ENCODE data around the gene CPLANE2. TPM values are rescaled to one million over a fixed set of nuclear protein-coding genes. Genes with fewer than 3 reads are reported as not detected.

CPLANE2 gene
- polyA plus RNA-seq, 1 donor from 2014 or later = 5.7 TPM

DNA sequence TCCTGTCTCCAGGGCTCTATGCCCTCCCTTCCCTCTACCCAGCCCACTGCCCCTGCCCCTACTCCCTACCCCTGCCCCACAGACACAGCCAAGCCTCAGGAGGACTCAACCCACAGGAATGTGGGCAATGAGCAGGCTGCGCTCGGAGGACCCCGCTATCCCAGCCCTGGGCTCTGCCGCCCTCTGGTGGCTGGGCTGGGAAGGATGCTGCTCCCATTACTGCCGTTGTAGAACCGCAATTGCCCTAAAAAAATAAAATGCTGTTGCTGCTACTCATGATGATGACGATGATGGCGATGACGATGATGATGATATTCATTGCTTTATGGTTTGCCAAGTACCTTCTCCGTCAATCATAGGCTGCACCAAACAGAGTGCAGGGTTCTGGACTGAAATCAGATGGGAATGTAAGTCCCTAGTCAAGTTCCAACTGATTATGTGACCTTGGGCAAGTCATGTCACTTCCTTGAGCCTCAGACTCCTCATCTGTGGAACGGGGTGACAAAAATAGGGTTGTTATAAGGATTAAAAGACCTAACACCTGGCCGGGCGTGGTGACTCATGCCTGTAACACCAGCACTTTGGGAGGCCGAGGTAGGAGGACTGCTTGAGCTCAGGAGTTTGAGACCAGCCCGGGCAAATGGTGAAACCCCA, 49.1 kb downstream of the CPLANE2 start:
- H3K27me3 ChIP-seq (ENCODE audit: insufficient read depth, low read depth, low read length) = no peaks in the 10 kb centered on the region
- no peaks in the 10 kb centered on the region for H4K20me1 ChIP-seq (ENCODE audit: insufficient read depth)
- H3K4me3 ChIP-seq (ENCODE audit: low read length) = no peak overlapping the region
- no peaks in the 10 kb centered on the region for H3K9me2 ChIP-seq (ENCODE audit: insufficient read depth, low read length)
- H2AFZ ChIP-seq (ENCODE audit: low read depth, low read length) = no peak overlapping the region
- H3F3A ChIP-seq (ENCODE audit: insufficient read depth, low read length, poor library complexity, severe bottlenecking) = no peaks in the 10 kb centered on the region
- H3K79me2 ChIP-seq (replicated peaks; ENCODE audit: insufficient read depth, low read length) = no peaks in the 10 kb centered on the region
- no peak overlapping the region for H3K9ac ChIP-seq (ENCODE audit: low read length)
- no peaks in the 10 kb centered on the region for H3K9me3 ChIP-seq (ENCODE audit: low read length)
- TF ChIP-seq RAD21 (conservative IDR thresholded peaks at IDR 0.05) (peak; percentile 78), MXI1 (conservative IDR thresholded peaks at IDR 0.05; ENCODE audit: poor library complexity, severe bottlenecking) (no peak), EZH2 (IDR thresholded peaks at IDR 0.05; ENCODE audit: borderline replicate concordance, insufficient read depth, low read length, poor library complexity, severe bottlenecking) (no peak), EP300 (conservative IDR thresholded peaks at IDR 0.05; ENCODE audit: poor library complexity, severe bottlenecking) (no peak), POLR2AphosphoS5 (IDR thresholded peaks at IDR 0.05) (no peak), SMC3 (conservative IDR thresholded peaks at IDR 0.05; ENCODE audit: poor library complexity) (peak; percentile 82), TAF1 (IDR thresholded peaks at IDR 0.05; ENCODE audit: low read depth) (no peak)
- TF ChIP-seq, protein P1, sequence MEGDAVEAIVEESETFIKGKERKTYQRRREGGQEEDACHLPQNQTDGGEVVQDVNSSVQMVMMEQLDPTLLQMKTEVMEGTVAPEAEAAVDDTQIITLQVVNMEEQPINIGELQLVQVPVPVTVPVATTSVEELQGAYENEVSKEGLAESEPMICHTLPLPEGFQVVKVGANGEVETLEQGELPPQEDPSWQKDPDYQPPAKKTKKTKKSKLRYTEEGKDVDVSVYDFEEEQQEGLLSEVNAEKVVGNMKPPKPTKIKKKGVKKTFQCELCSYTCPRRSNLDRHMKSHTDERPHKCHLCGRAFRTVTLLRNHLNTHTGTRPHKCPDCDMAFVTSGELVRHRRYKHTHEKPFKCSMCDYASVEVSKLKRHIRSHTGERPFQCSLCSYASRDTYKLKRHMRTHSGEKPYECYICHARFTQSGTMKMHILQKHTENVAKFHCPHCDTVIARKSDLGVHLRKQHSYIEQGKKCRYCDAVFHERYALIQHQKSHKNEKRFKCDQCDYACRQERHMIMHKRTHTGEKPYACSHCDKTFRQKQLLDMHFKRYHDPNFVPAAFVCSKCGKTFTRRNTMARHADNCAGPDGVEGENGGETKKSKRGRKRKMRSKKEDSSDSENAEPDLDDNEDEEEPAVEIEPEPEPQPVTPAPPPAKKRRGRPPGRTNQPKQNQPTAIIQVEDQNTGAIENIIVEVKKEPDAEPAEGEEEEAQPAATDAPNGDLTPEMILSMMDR (IDR thresholded peaks at IDR 0.05; ENCODE audit: poor library complexity, severe bottlenecking) = peak; percentile 73
- H3K4me2 ChIP-seq (ENCODE audit: low read length) = no peak overlapping the region
- H3K27ac ChIP-seq (ENCODE audit: low read length) = no peak overlapping the region
- H3K36me3 ChIP-seq (ENCODE audit: insufficient read depth, low read length) = no peaks in the 10 kb centered on the region

DNA sequence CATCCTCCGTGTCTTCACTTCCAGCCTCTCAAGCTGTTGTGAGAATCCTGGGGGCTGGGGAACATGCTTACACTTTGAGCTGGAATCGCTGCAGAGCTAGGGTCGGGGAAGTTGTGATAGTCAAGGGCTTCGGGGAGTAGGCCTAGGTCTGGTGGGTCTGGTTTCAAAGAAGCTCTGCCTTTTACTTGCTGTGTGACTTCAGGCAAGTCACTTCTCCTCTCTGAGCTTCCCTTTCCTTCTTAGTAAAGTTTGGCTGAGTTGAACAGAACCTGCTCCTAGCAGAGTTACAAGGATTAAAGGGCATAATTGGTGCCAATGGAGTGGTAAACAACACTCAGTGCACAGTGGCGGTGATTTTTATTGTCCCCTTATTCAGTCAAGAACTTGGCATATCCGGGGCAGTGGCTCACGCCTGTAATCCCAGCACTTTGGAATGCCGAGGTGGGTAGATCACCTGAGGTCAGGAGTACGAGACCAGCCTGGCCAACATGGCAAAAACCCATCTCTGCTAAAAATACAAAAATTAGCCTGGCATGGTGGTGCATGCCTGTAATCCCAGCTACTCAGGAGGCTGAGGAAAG, 50.2 kb downstream of the CPLANE2 start:
- no peak overlapping the region for H3K4me2 ChIP-seq (ENCODE audit: low read length)
- no peaks in the 10 kb centered on the region for H3K9me3 ChIP-seq (ENCODE audit: low read length)
- H3K4me3 ChIP-seq (ENCODE audit: low read length) = no peak overlapping the region
- no peak overlapping the region for H3K27ac ChIP-seq (ENCODE audit: low read length)
- no peaks in the 10 kb centered on the region for H3K27me3 ChIP-seq (ENCODE audit: insufficient read depth, low read depth, low read length)
- H3K36me3 ChIP-seq (ENCODE audit: insufficient read depth, low read length) = no peaks in the 10 kb centered on the region
- H4K20me1 ChIP-seq (ENCODE audit: insufficient read depth) = no peaks in the 10 kb centered on the region
- TF ChIP-seq, protein P1 (IDR thresholded peaks at IDR 0.05; ENCODE audit: poor library complexity, severe bottlenecking) = no peak
- TF ChIP-seq RAD21 (conservative IDR thresholded peaks at IDR 0.05) = no peak
- no peak for TF ChIP-seq TAF1 (IDR thresholded peaks at IDR 0.05; ENCODE audit: low read depth)
- TF ChIP-seq MXI1 (conservative IDR thresholded peaks at IDR 0.05; ENCODE audit: poor library complexity, severe bottlenecking) = no peak
- TF ChIP-seq EP300 (conservative IDR thresholded peaks at IDR 0.05; ENCODE audit: poor library complexity, severe bottlenecking) = no peak
- no peak for TF ChIP-seq SMC3 (conservative IDR thresholded peaks at IDR 0.05; ENCODE audit: poor library complexity)
- TF ChIP-seq, protein P2, sequence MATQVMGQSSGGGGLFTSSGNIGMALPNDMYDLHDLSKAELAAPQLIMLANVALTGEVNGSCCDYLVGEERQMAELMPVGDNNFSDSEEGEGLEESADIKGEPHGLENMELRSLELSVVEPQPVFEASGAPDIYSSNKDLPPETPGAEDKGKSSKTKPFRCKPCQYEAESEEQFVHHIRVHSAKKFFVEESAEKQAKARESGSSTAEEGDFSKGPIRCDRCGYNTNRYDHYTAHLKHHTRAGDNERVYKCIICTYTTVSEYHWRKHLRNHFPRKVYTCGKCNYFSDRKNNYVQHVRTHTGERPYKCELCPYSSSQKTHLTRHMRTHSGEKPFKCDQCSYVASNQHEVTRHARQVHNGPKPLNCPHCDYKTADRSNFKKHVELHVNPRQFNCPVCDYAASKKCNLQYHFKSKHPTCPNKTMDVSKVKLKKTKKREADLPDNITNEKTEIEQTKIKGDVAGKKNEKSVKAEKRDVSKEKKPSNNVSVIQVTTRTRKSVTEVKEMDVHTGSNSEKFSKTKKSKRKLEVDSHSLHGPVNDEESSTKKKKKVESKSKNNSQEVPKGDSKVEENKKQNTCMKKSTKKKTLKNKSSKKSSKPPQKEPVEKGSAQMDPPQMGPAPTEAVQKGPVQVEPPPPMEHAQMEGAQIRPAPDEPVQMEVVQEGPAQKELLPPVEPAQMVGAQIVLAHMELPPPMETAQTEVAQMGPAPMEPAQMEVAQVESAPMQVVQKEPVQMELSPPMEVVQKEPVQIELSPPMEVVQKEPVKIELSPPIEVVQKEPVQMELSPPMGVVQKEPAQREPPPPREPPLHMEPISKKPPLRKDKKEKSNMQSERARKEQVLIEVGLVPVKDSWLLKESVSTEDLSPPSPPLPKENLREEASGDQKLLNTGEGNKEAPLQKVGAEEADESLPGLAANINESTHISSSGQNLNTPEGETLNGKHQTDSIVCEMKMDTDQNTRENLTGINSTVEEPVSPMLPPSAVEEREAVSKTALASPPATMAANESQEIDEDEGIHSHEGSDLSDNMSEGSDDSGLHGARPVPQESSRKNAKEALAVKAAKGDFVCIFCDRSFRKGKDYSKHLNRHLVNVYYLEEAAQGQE (IDR thresholded peaks at IDR 0.05; ENCODE audit: borderline replicate concordance) = no peak
- no peak for TF ChIP-seq EZH2 (IDR thresholded peaks at IDR 0.05; ENCODE audit: borderline replicate concordance, insufficient read depth, low read length, poor library complexity, severe bottlenecking)
- TF ChIP-seq POLR2AphosphoS5 (IDR thresholded peaks at IDR 0.05) = no peak
- no peak overlapping the region for H2AFZ ChIP-seq (ENCODE audit: low read depth, low read length)
- H3K79me2 ChIP-seq (replicated peaks; ENCODE audit: insufficient read depth, low read length) = no peaks in the 10 kb centered on the region
- no peaks in the 10 kb centered on the region for H3F3A ChIP-seq (ENCODE audit: insufficient read depth, low read length, poor library complexity, severe bottlenecking)
- no peaks in the 10 kb centered on the region for H3K9me2 ChIP-seq (ENCODE audit: insufficient read depth, low read length)
- H3K9ac ChIP-seq (ENCODE audit: low read length) = no peak overlapping the region
